Panc1 (cell line): ENCODE data around the gene TAS2R39. TPM values are rescaled to one million over a fixed set of nuclear protein-coding genes. Genes with fewer than 3 reads are reported as not detected.
"Not testable (repeated sequence)": the region's sequence is repeated elsewhere in the genome, so short reads cannot be mapped to it uniquely, and the experiment has no call there.

Experiments used
- ATAC-seq: fragments of 200-7000 bp; cut with Tn5 transposase; 2 replicates; pipeline ENCODE4 v1.9.1; 2020; ENCODE audit warnings: mild to moderate bottlenecking, moderate library complexity
- BruUV-seq: library from RNA; stranded (reverse); fragments of 400-500 nt; replicated peaks from 2 replicates; lab custom pipeline; 2021; lab: Mats Ljungman, UMichigan
- CTCF ChIA-PET: fragments of 300-600 bp; sonication (Branson Sonifier 250); formaldehyde crosslinking; loops from one replicate; lab custom pipeline; 2022; ENCODE audit warnings: antibody characterized with exemption; lab: Charles Lee
- POLR2A ChIA-PET: fragments of 300-600 bp; sonication (Branson Sonifier 250); formaldehyde crosslinking; loops from one replicate; lab custom pipeline; 2022; ENCODE audit warnings: antibody characterized with exemption; lab: Charles Lee
- DNase-seq: peaks from one replicate; pipeline ENCODE4 v3.0.0-alpha.2; 2010; ENCODE audit warnings: low read depth, low spot score
- H3K27ac ChIP-seq: 2 replicates; pipeline ENCODE4 v1.5.1; 2011; ENCODE audit warnings: mild to moderate bottlenecking, low read length, inconsistent platforms
- H3K27me3 ChIP-seq: fragments of 200-500 bp; sonication (Bioruptor generic); 2 replicates; pipeline ENCODE4 v1.6.0; 2014; ENCODE audit warnings: low read length, inconsistent platforms; ENCODE audit not compliant: control insufficient read depth, insufficient read depth
- H3K36me3 ChIP-seq: fragments of 200-500 bp; sonication (Bioruptor generic); 2 replicates; pipeline ENCODE4 v1.5.1; 2014; ENCODE audit warnings: inconsistent platforms, mild to moderate bottlenecking, low read length, moderate library complexity; ENCODE audit not compliant: control insufficient read depth, insufficient read depth
- H3K4me1 ChIP-seq: 2 replicates; pipeline ENCODE4 v1.5.1; 2011; ENCODE audit warnings: inconsistent platforms, mild to moderate bottlenecking, low read length, moderate library complexity; ENCODE audit not compliant: control insufficient read depth, insufficient read depth
- H3K4me3 ChIP-seq, 2 experiments: 2 replicates each; pipeline ENCODE4 v1.5.1; 2011 to 2012; ENCODE audit warnings: low read depth in 2 of 2, low read length in 2 of 2, mild to moderate bottlenecking in 2 of 2, inconsistent platforms in 1 of 2, moderate library complexity in 1 of 2
- H3K9me3 ChIP-seq: fragments of 200-500 bp; sonication (Bioruptor generic); 2 replicates; pipeline ENCODE4 v1.5.1; 2014; ENCODE audit warnings: low read depth, mild to moderate bottlenecking, inconsistent platforms, low read length, moderate library complexity; ENCODE audit not compliant: control insufficient read depth, insufficient read depth
- POLR2AphosphoS5 ChIP-seq: IDR thresholded peaks from 2 replicates; pipeline ENCODE4 v1.6.1; 2012; ENCODE audit warnings: mild to moderate bottlenecking, low read depth, low read length, moderate library complexity
- REST ChIP-seq, 2 experiments: IDR thresholded peaks; 2 replicates each; pipeline ENCODE4 v1.6.1; 2011 to 2012; ENCODE audit warnings: low read depth in 2 of 2, control low read depth in 1 of 2, low read length in 1 of 2, mild to moderate bottlenecking in 1 of 2, moderate library complexity in 1 of 2; ENCODE audit not compliant: insufficient read depth in 1 of 2
- SIN3A ChIP-seq: IDR thresholded peaks from 2 replicates; pipeline ENCODE4 v1.6.1; 2012; ENCODE audit warnings: low read depth, mild to moderate bottlenecking, low read length, moderate library complexity, borderline replicate concordance; ENCODE audit not compliant: insufficient read depth
- TCF7L2 ChIP-seq: IDR thresholded peaks from 2 replicates; pipeline ENCODE4 v1.6.1; 2011; ENCODE audit warnings: mild to moderate bottlenecking, low read depth, low read length, inconsistent platforms
- in situ Hi-C: cut with HindIII; loops from 2 replicates; pipeline ENCODE4 v1.10.0; 2016; ENCODE audit warnings: low sequenced_read_pairs, low pct_unique_long_range_greater_than_20kb
- intact Hi-C: fragments of 100-400 bp; cut with micrococcal nuclease; formaldehyde crosslinking; loops from one replicate; pipeline ENCODE4 v1.10.0; 2022; ENCODE audit not compliant: unreplicated experiment
- total RNA-seq: library from RNA; stranded (reverse); gene quantifications from one replicate; pipeline ENCODE4 v1.2.1, GENCODE V29; 2021; ENCODE audit not compliant: unreplicated experiment
- TF ChIP-seq, protein P1 (sequence below): fragments of 450-650 bp; IDR thresholded peaks from 2 replicates; pipeline ENCODE4 v1.5.1; 2017; ENCODE audit warnings: mild to moderate bottlenecking

The TAS2R39 gene
- total RNA-seq, 1 experiment from 2014 or later: not detected

DNA sequence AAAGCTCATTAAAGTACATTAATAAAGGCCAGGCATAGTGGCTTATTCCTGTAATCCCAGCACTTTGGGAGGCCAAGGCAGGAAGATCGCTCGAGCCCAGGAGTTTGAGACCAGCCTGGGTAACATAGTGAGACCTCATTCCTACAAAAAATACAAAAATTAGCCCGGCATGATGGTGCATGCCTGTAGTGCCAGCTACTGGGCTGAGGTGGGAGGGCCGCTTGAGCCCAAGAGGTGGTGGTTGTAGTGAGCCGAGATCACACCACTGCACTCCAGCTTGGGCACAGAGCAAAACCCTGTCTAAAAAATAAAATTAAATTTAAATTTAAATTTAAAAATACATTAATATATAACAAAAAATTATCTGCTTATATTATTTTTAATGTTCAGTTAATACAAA lies 7.1 kb upstream of the TAS2R39 start:
- no peaks in the 10 kb centered on the region for H3K36me3 ChIP-seq
- no peak overlapping the region for H3K27ac ChIP-seq
- peaks cover 3% of the 10 kb centered on the region; the same call in 1 of the 2 replicates for H3K9me3 ChIP-seq
- in situ Hi-C loops (no loop called here), intact Hi-C loops (no loop called here)
- TF ChIP-seq POLR2AphosphoS5 (no peak), REST (IDR thresholded peaks at IDR 0.05; ENCODE audit: insufficient read depth in 1 of 2, low read depth in 2 of 2, low read length in 1 of 2) (no peak), SIN3A (no peak)
- DNase-seq: no peak
- ChIA-PET CTCF (no interaction called here), POLR2A (no interaction called here)
- H3K27me3 ChIP-seq: no peaks in the 10 kb centered on the region
- H3K4me1 ChIP-seq: no peaks in the 10 kb centered on the region
- no peak overlapping the region for H3K4me3 ChIP-seq
- no peak for ATAC-seq
- BruUV-seq: no TSS peak

DNA sequence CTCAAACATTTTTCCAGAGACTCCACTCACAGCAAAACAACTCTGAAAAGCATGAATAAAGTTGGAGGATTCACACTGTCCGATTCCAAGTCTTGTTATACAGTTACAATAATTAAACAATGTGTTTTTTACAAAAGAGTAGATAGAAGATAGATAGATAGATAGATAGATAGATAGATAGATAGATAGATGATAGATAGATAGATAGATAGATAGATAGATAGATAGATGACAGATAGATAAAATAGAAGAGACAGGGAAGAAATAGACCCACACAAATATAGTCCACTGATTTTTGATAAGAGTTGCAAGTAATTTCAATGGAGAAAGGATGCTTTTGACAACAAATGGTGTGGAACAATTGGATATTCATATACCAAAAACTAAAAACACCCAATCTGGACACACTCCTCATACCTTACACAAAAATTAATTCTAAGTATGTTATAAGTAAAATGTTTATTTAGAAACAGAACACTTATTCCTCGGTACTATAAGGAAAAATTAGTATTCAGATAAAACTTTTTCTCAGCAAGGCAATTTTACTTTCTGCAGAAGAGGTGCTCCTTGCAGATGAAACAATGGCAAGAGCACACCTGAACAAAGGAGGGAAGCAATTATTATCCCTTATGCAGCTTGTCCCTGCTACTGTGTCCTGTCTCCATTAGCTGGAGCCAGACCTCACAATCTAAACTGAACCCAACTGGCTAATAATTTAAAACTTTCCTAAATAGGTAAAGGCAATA lies 5.7 kb upstream of the TAS2R39 start:
- BruUV-seq: no TSS peak
- ChIA-PET POLR2A (no interaction called here), CTCF (no interaction called here)
- DNase-seq (no peak), ATAC-seq (no peak)
- peaks cover 3% of the 10 kb centered on the region; the same call in 1 of the 2 replicates for H3K9me3 ChIP-seq
- no peak for TF ChIP-seq REST (IDR thresholded peaks at IDR 0.05; ENCODE audit: insufficient read depth in 1 of 2, low read depth in 2 of 2, low read length in 1 of 2)
- no peak for TF ChIP-seq SIN3A
- no peak for TF ChIP-seq TCF7L2
- TF ChIP-seq, protein P1, sequence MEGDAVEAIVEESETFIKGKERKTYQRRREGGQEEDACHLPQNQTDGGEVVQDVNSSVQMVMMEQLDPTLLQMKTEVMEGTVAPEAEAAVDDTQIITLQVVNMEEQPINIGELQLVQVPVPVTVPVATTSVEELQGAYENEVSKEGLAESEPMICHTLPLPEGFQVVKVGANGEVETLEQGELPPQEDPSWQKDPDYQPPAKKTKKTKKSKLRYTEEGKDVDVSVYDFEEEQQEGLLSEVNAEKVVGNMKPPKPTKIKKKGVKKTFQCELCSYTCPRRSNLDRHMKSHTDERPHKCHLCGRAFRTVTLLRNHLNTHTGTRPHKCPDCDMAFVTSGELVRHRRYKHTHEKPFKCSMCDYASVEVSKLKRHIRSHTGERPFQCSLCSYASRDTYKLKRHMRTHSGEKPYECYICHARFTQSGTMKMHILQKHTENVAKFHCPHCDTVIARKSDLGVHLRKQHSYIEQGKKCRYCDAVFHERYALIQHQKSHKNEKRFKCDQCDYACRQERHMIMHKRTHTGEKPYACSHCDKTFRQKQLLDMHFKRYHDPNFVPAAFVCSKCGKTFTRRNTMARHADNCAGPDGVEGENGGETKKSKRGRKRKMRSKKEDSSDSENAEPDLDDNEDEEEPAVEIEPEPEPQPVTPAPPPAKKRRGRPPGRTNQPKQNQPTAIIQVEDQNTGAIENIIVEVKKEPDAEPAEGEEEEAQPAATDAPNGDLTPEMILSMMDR: no peak
- no peak for TF ChIP-seq POLR2AphosphoS5
- H3K27ac ChIP-seq: no peak overlapping the region
- intact Hi-C loops: no loop called here
- in situ Hi-C loops: no loop called here
- H3K4me3 ChIP-seq: no peak overlapping the region
- H3K36me3 ChIP-seq: no peaks in the 10 kb centered on the region
- no peaks in the 10 kb centered on the region for H3K27me3 ChIP-seq
- H3K4me1 ChIP-seq: no peaks in the 10 kb centered on the region

- BruUV-seq, H3K36me3 ChIP-seq, DNase-seq, H3K27ac ChIP-seq, CTCF ChIA-PET, H3K9me3 ChIP-seq, POLR2A ChIA-PET, in situ Hi-C loops, H3K4me3 ChIP-seq, ATAC-seq, H3K4me1 ChIP-seq, H3K27me3 ChIP-seq, intact Hi-C loops: not testable (repeated sequence)
These were observed 2.4 kb upstream of the TAS2R39 start for GRCh38 chr7:143180771-143181170.
